K562 (cell line): ENCODE data around the gene FASTKD3. TPM values are rescaled to one million over a fixed set of nuclear protein-coding genes. Genes with fewer than 3 reads are reported as not detected.
A peak's percentile ranks its signal among the peaks of the same experiment; 100 is the strongest.

Experiments used
- CBX1 ChIP-seq: sonication (generic); IDR thresholded peaks from 2 replicates; pipeline ENCODE4 v1.6.1; 2016; ENCODE audit warnings: antibody characterized with exemption, low read depth, mild to moderate bottlenecking
- EP300 ChIP-seq: IDR thresholded peaks from 2 replicates; pipeline ENCODE4 v1.6.1; 2012; ENCODE audit warnings: low read length, improper control_type of control experiment
- EP400 ChIP-seq: fragments of 450-650 bp; IDR thresholded peaks from 2 replicates; pipeline ENCODE4 v1.6.1; 2017; ENCODE audit warnings: antibody characterized with exemption, mild to moderate bottlenecking, moderate library complexity
- ESRRA ChIP-seq: fragments of 450-650 bp; IDR thresholded peaks from 2 replicates; pipeline ENCODE4 v1.6.1; 2014; ENCODE audit warnings: low read depth, mild to moderate bottlenecking, moderate library complexity, borderline replicate concordance
- HCFC1 ChIP-seq: IDR thresholded peaks from 2 replicates; pipeline ENCODE4 v1.6.1; 2012; ENCODE audit warnings: low read depth, low read length, improper control_type of control experiment
- HNRNPLL ChIP-seq: fragments of 200-400 bp; formaldehyde crosslinking; IDR thresholded peaks from 2 replicates; pipeline ENCODE4 v1.6.1; 2017; ENCODE audit warnings: low read length, low read depth, mild to moderate bottlenecking; ENCODE audit not compliant: poor library complexity, severe bottlenecking
- PHB ChIP-seq: fragments of 250-450 bp; sonication (Bioruptor Pico); IDR thresholded peaks from 2 replicates; pipeline ENCODE4 v1.5.0; 2021
- RAD21 ChIP-seq, 2 experiments: fragments of 250-450 bp in 1 of 2; fragments of 450-650 bp in 1 of 2; sonication (Bioruptor Pico) in 1 of 2; formaldehyde crosslinking in 1 of 2; IDR thresholded peaks in 1 of 2; conservative IDR thresholded peaks in 1 of 2; 2 replicates each; pipeline versions ENCODE4 v1.4.0 to v1.8.0; 2020 to 2022; ENCODE audit warnings: mild to moderate bottlenecking in 2 of 2, moderate library complexity in 1 of 2
- RBM15 ChIP-seq: fragments of 200-400 bp; formaldehyde crosslinking; IDR thresholded peaks from 2 replicates; pipeline ENCODE4 v1.6.1; 2018; ENCODE audit warnings: mild to moderate bottlenecking, low read length, moderate library complexity; ENCODE audit not compliant: insufficient read depth
- RBM34 ChIP-seq: fragments of 200-400 bp; formaldehyde crosslinking; IDR thresholded peaks from 2 replicates; pipeline ENCODE4 v1.6.1; 2018; ENCODE audit warnings: low read length, borderline replicate concordance; ENCODE audit not compliant: insufficient read depth
- SAFB ChIP-seq: fragments of 200-400 bp; formaldehyde crosslinking; IDR thresholded peaks from 2 replicates; pipeline ENCODE4 v1.6.1; 2017; ENCODE audit warnings: low read depth, low read length, borderline replicate concordance
- SMAD1 ChIP-seq: fragments of 150-350 bp; IDR thresholded peaks from 2 replicates; pipeline ENCODE4 v1.6.1; 2014; ENCODE audit warnings: low read length, low read depth; ENCODE audit not compliant: partially characterized antibody
- TCF7L2 ChIP-seq: fragments of 150-350 bp; IDR thresholded peaks from 2 replicates; pipeline ENCODE4 v1.6.1; 2016; ENCODE audit warnings: low read depth, mild to moderate bottlenecking, low read length, moderate library complexity
- ZBTB1 ChIP-seq: sonication (generic); formaldehyde crosslinking; IDR thresholded peaks from 2 replicates; pipeline ENCODE4 v1.8.1; 2023; ENCODE audit warnings: missing genetic modification reagents, low read depth, mild to moderate bottlenecking, borderline replicate concordance
- ZFP1 ChIP-seq: fragments of 450-650 bp; formaldehyde crosslinking; IDR thresholded peaks from 2 replicates; pipeline ENCODE4 v1.4.0; 2020; ENCODE audit warnings: mild to moderate bottlenecking, mixed read lengths
- ZNF121 ChIP-seq: sonication (generic); formaldehyde crosslinking; conservative IDR thresholded peaks from 2 replicates; pipeline ENCODE4 v1.8.0; 2022; ENCODE audit warnings: missing genetic modification reagents
- polyA plus RNA-seq, 8 experiments: library from polyadenylated mRNA; depleted of rRNA in 4 of 8; stranded (reverse) in 5 of 8; unstranded in 3 of 8; fragments of >200 nt; fragmentation: Nextera tagmentation in 2 of 8; fragmentation: Illumina TruSeq in 1 of 8; extraction: Ambion mirVana in 2 of 8; extraction: Trizol in 1 of 8; gene quantifications; 2 replicates each; pipeline versions ENCODE4 v1.2.1 to v1.2.3, GENCODE V29; 2011 to 2014; ENCODE audit warnings: inconsistent platforms in 1 of 8, missing spikeins in 1 of 8
- total RNA-seq, 7 experiments: library from RNA; depleted of rRNA in 6 of 7; stranded (reverse); fragments of >200 nt in 6 of 7; fragmentation: Illumina TruSeq in 2 of 7; extraction: Trizol in 2 of 7; gene quantifications; 2 replicates each; pipeline versions ENCODE4 v1.2.1 to v1.2.3, GENCODE V29; 2011 to 2021; ENCODE audit warnings: low replicate concordance in 1 of 7
- TF ChIP-seq, protein P1 (sequence below): fragments of 450-650 bp; IDR thresholded peaks from 2 replicates; pipeline ENCODE4 v1.6.1; 2016; ENCODE audit warnings: low read depth, mild to moderate bottlenecking, moderate library complexity
- TF ChIP-seq, protein P2 (sequence below): fragments of 250-450 bp; sonication (Bioruptor Pico); IDR thresholded peaks from 2 replicates; pipeline ENCODE4 v1.6.1; 2021; ENCODE audit warnings: mild to moderate bottlenecking
- TF ChIP-seq, protein P3 (sequence below): conservative IDR thresholded peaks from 2 replicates; pipeline ENCODE4 v1.6.1; 2011; ENCODE audit warnings: low read depth, mild to moderate bottlenecking, low read length; ENCODE audit not compliant: control insufficient read depth
- TF ChIP-seq, protein P4 (sequence below): fragments of 450-650 bp; formaldehyde crosslinking; IDR thresholded peaks from 2 replicates; pipeline ENCODE4 v1.4.0; 2020; ENCODE audit warnings: mild to moderate bottlenecking
- TF ChIP-seq, protein P5 (sequence below): fragments of 450-650 bp; IDR thresholded peaks from 2 replicates; pipeline ENCODE4 v1.7.1; 2018; ENCODE audit warnings: mild to moderate bottlenecking, low read depth; ENCODE audit not compliant: partially characterized antibody

FASTKD3 gene
- total and polyA plus RNA-seq, 9 of the 15 experiments (the other 6 are each of a cell fraction or from before 2014, with no cell fraction given), result 17.1 to 149 (median 47.5) TPM

GRCh38 chr5:7868773-7869473 lies at the start of gene FASTKD3, which contains the start of gene MTRR (continued):
- TF ChIP-seq ZNF121 (CRISPR knock-in tag) (no peak), ESRRA (peak; percentile 42; the same call in 1 of the 2 replicates), SMAD1 (no peak), ZFP1 (no peak), SAFB (peak; percentile 77), HCFC1 (peak; percentile 51; the same call in 1 of the 2 replicates), TCF7L2 (no peak), EP300 (no peak), EP400 (peak; percentile 90), RAD21 (CRISPR knock-in tag; conservative IDR thresholded peaks at IDR 0.05 in 1 of 2, IDR thresholded peaks at IDR 0.05 in 1 of 2) (no peak), PHB (no peak), RBM34 (no peak), ZBTB1 (0 out of 2 replicates have a peak, but pooled peaks have one; percentile 57), CBX1 (no peak; the same call in 1 of the 2 replicates), RBM15 (no peak), HNRNPLL (peak; percentile 81)
- TF ChIP-seq, protein P1, sequence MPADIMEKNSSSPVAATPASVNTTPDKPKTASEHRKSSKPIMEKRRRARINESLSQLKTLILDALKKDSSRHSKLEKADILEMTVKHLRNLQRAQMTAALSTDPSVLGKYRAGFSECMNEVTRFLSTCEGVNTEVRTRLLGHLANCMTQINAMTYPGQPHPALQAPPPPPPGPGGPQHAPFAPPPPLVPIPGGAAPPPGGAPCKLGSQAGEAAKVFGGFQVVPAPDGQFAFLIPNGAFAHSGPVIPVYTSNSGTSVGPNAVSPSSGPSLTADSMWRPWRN, result no peak
- TF ChIP-seq, protein P2, sequence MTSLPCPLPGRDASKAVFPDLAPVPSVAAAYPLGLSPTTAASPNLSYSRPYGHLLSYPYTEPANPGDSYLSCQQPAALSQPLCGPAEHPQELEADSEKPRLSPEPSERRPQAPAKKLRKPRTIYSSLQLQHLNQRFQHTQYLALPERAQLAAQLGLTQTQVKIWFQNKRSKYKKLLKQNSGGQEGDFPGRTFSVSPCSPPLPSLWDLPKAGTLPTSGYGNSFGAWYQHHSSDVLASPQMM (CRISPR knock-in tag), result no peak
- TF ChIP-seq, protein P3, sequence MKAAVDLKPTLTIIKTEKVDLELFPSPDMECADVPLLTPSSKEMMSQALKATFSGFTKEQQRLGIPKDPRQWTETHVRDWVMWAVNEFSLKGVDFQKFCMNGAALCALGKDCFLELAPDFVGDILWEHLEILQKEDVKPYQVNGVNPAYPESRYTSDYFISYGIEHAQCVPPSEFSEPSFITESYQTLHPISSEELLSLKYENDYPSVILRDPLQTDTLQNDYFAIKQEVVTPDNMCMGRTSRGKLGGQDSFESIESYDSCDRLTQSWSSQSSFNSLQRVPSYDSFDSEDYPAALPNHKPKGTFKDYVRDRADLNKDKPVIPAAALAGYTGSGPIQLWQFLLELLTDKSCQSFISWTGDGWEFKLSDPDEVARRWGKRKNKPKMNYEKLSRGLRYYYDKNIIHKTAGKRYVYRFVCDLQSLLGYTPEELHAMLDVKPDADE, result no peak; the same call in 1 of the 2 replicates
- TF ChIP-seq, protein P4, sequence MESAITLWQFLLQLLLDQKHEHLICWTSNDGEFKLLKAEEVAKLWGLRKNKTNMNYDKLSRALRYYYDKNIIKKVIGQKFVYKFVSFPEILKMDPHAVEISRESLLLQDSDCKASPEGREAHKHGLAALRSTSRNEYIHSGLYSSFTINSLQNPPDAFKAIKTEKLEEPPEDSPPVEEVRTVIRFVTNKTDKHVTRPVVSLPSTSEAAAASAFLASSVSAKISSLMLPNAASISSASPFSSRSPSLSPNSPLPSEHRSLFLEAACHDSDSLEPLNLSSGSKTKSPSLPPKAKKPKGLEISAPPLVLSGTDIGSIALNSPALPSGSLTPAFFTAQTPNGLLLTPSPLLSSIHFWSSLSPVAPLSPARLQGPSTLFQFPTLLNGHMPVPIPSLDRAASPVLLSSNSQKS (CRISPR knock-in tag), result no peak
- TF ChIP-seq, protein P5, sequence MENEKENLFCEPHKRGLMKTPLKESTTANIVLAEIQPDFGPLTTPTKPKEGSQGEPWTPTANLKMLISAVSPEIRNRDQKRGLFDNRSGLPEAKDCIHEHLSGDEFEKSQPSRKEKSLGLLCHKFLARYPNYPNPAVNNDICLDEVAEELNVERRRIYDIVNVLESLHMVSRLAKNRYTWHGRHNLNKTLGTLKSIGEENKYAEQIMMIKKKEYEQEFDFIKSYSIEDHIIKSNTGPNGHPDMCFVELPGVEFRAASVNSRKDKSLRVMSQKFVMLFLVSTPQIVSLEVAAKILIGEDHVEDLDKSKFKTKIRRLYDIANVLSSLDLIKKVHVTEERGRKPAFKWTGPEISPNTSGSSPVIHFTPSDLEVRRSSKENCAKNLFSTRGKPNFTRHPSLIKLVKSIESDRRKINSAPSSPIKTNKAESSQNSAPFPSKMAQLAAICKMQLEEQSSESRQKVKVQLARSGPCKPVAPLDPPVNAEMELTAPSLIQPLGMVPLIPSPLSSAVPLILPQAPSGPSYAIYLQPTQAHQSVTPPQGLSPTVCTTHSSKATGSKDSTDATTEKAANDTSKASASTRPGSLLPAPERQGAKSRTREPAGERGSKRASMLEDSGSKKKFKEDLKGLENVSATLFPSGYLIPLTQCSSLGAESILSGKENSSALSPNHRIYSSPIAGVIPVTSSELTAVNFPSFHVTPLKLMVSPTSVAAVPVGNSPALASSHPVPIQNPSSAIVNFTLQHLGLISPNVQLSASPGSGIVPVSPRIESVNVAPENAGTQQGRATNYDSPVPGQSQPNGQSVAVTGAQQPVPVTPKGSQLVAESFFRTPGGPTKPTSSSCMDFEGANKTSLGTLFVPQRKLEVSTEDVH, result no peak
